Stimulated activated CD4-positive, alpha-beta T cell treated with anti-CD3 and anti-CD28 coated beads, Interleukin-2, amount 100 ng/mL, for 24 hours (primary cell): Measurements from ENCODE around the gene MOG.

Experiments used
- DNase-seq, 2 donors: peaks; one replicate each; pipeline ENCODE4 v3.0.0-alpha.2; 2020

The MOG gene

GRCh38 chr6:29678114-29678513 is 21.2 kb downstream of the MOG start:
- DNase-seq, result no peak

- no peak for DNase-seq
Observed at GRCh38 chr6:29679962-29680361, 23.1 kb downstream of the MOG start.

- no peak for DNase-seq
Observed at GRCh38 chr6:29680416-29680815, 23.5 kb downstream of the MOG start.

GRCh38 chr6:29680904-29681303 is 24.0 kb downstream of the MOG start, which contains the start of gene ZFP57:
ZFP57 (minus strand) TSS chr6:29681152; CDS start chr6:29677003, 4,149 bp downstream.
- no peak for DNase-seq

GRCh38 chr6:29681811-29682210 is 24.9 kb downstream of the MOG start:
- DNase-seq, result no peak

GRCh38 chr6:29685718-29686326 is 28.9 kb downstream of the MOG start:
- DNase-seq, result no peak

- DNase-seq, result no peak
Observed at GRCh38 chr6:29694637-29695036, 37.7 kb downstream of the MOG start.

GRCh38 chr6:29696147-29697125 is 39.5 kb downstream of the MOG start:
- peak in 1 of 2 donors; percentile 15 for DNase-seq

GRCh38 chr6:29702519-29703103 is 45.7 kb downstream of the MOG start:
- DNase-seq, result peak; percentile 87 to 89

- no peak for DNase-seq
Observed at GRCh38 chr6:29705389-29706231, 48.7 kb downstream of the MOG start.

- peak in 1 of 2 donors; percentile 41 for DNase-seq
Observed at GRCh38 chr6:29708432-29709179, 51.7 kb downstream of the MOG start.

- DNase-seq, result no peak
Observed at GRCh38 chr6:29709188-29709587, 52.3 kb downstream of the MOG start.

GRCh38 chr6:29710281-29710941 is 53.5 kb downstream of the MOG start:
- DNase-seq, result no peak

GRCh38 chr6:29720863-29721262 is 64.0 kb downstream of the MOG start:
- DNase-seq, result peak in 1 of 2 donors; percentile 18
